ENCODE results near the gene SIRPA. TPM values are rescaled to one million over a fixed set of nuclear protein-coding genes. Genes with fewer than 3 reads are reported as not detected.

Gene SIRPA
- polyA plus RNA-seq, 1 donor (not counting 4 experiments of a cell fraction or from before 2014, with no cell fraction given), result 23.7 TPM

DNA sequence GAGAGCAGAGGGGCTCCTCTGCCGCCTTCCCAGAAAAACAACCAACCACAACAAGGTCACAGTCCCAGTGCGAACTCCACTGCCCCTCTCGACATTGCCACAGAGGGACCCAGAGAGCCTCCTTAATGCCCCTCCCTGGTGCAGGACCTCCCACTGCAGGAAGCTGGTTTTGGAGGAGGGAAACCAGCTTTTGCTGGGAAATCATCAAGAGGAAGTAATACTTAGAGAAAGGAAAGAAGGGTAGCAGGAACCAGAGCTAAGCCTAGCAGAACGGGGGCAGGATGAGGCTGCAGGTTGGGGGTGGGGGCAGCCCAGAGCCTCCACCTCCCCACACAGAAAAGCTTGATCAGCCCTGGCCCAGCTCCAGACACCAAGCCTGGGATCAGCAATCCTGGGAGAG is 37.7 kb upstream of the SIRPA start:
- FAIRE-seq, result no peak

GRCh38 chr20:1858871-1859270 is 36.3 kb upstream of the SIRPA start:
- no peak overlapping the region for H3K4me2 ChIP-seq (ENCODE audit: control insufficient read depth, extremely low read depth, insufficient read depth, low read depth, low read length)
- H3K9ac ChIP-seq (ENCODE audit: control insufficient read depth, extremely low read depth, insufficient read depth, low read length), result no peak overlapping the region
- TF ChIP-seq EZH2 (IDR thresholded peaks at IDR 0.05; ENCODE audit: low read length) (no peak), CTCF (optimal IDR thresholded peaks at IDR 0.05 in 1 of 3, IDR thresholded peaks at IDR 0.05 in 1 of 3, conservative IDR thresholded peaks at IDR 0.05 in 1 of 3; ENCODE audit: extremely low read depth in 1 of 3, insufficient read depth in 2 of 3, low read length in 3 of 3) (no peak)
- H3K9me3 ChIP-seq (ENCODE audit: control insufficient read depth, low read depth, low read length), result no peaks in the 10 kb centered on the region
- H4K20me1 ChIP-seq (ENCODE audit: control insufficient read depth, extremely low read depth, insufficient read depth, low read length), result no peaks in the 10 kb centered on the region
- FAIRE-seq, result no peak
- H3K4me3 ChIP-seq (ENCODE audit: control insufficient read depth in 2 of 3, extremely low read depth in 1 of 3, insufficient read depth in 2 of 3, low read depth in 1 of 3, low read length in 3 of 3), result no peak overlapping the region
- H3K27me3 ChIP-seq (ENCODE audit: control insufficient read depth, extremely low read depth, insufficient read depth, low read length), result no peaks in the 10 kb centered on the region
- H3K4me1 ChIP-seq (ENCODE audit: control insufficient read depth, extremely low read depth, insufficient read depth, low read length), result peaks cover 17% of the 10 kb centered on the region
- H3K27ac ChIP-seq (ENCODE audit: control insufficient read depth, insufficient read depth, low read length), result no peak overlapping the region
- dilution Hi-C loops (cut with MboI; ENCODE audit: extremely low pct_ligation_motif_present, low sequenced_read_pairs), result no loop called here
- no peaks in the 10 kb centered on the region for H3K36me3 ChIP-seq (ENCODE audit: control insufficient read depth in 2 of 2, extremely low read depth in 1 of 2, insufficient read depth in 2 of 2, low read length in 2 of 2)
- no peak overlapping the region for H2AFZ ChIP-seq (ENCODE audit: control insufficient read depth, low read length)
- no peaks in the 10 kb centered on the region for H3K9me1 ChIP-seq (ENCODE audit: control insufficient read depth, extremely low read depth, insufficient read depth, low read length)
- H3K79me2 ChIP-seq (ENCODE audit: control insufficient read depth, insufficient read depth, low read length), result no peaks in the 10 kb centered on the region
- DNase-seq (ENCODE audit: low read depth, low spot score), result no peak

More for the DNA sequence above, 37.7 kb upstream of the SIRPA start:
- Histone ChIP-seq H3K27me3 (ENCODE audit: control insufficient read depth, extremely low read depth, insufficient read depth, low read length) (no peaks in the 10 kb centered on the region), H3K79me2 (ENCODE audit: control insufficient read depth, insufficient read depth, low read length) (no peaks in the 10 kb centered on the region), H3K27ac (ENCODE audit: control insufficient read depth, insufficient read depth, low read length) (no peak overlapping the region), H3K4me1 (ENCODE audit: control insufficient read depth, extremely low read depth, insufficient read depth, low read length) (peaks cover 17% of the 10 kb centered on the region), H3K36me3 (ENCODE audit: control insufficient read depth in 2 of 2, extremely low read depth in 1 of 2, insufficient read depth in 2 of 2, low read length in 2 of 2) (no peaks in the 10 kb centered on the region), H3K4me3 (ENCODE audit: control insufficient read depth in 2 of 3, extremely low read depth in 1 of 3, insufficient read depth in 2 of 3, low read depth in 1 of 3, low read length in 3 of 3) (no peak overlapping the region), H2AFZ (ENCODE audit: control insufficient read depth, low read length) (no peak overlapping the region), H3K4me2 (ENCODE audit: control insufficient read depth, extremely low read depth, insufficient read depth, low read depth, low read length) (no peak overlapping the region), H3K9me1 (ENCODE audit: control insufficient read depth, extremely low read depth, insufficient read depth, low read length) (no peaks in the 10 kb centered on the region), H4K20me1 (ENCODE audit: control insufficient read depth, extremely low read depth, insufficient read depth, low read length) (no peaks in the 10 kb centered on the region), H3K9me3 (ENCODE audit: control insufficient read depth, low read depth, low read length) (no peaks in the 10 kb centered on the region), H3K9ac (ENCODE audit: control insufficient read depth, extremely low read depth, insufficient read depth, low read length) (no peak overlapping the region)
- TF ChIP-seq CTCF (optimal IDR thresholded peaks at IDR 0.05 in 1 of 3, IDR thresholded peaks at IDR 0.05 in 1 of 3, conservative IDR thresholded peaks at IDR 0.05 in 1 of 3; ENCODE audit: extremely low read depth in 1 of 3, insufficient read depth in 2 of 3, low read length in 3 of 3), result no peak
- TF ChIP-seq EZH2 (IDR thresholded peaks at IDR 0.05; ENCODE audit: low read length), result no peak
- DNase-seq (ENCODE audit: low read depth, low spot score), result no peak
- dilution Hi-C loops (cut with MboI; ENCODE audit: extremely low pct_ligation_motif_present, low sequenced_read_pairs), result no loop called here
